ENCODE measurements around the gene DEPP1. TPM values are rescaled to one million over a fixed set of nuclear protein-coding genes. Genes with fewer than 3 reads are reported as not detected.
"Not testable (repeated sequence)": the region's sequence is repeated elsewhere in the genome, so short reads cannot be mapped to it uniquely, and the experiment has no call there.

Gene DEPP1
- polyA plus RNA-seq (2011; rRNA removed) = 7.0 and 11.9 TPM in 2 replicates
- polyA minus RNA-seq (2011; rRNA and poly(A)+ RNA removed) = 12.0 and 17.5 TPM in 2 replicates

GRCh38 chr10:44978570-44979280 lies at the start of gene DEPP1:
Gene DEPP1, minus strand, starts transcription at chr10:44978809. Its CDS starts 779 bp downstream, at chr10:44978030.
- ChIA-PET POLR2A (no interaction called here), CTCF (interaction anchor here (0.8 to 4.1 kb wide), 7 partner anchors 10 to 107 kb away, joined by 3 to 32 read pairs (median 3); partner anchors contain the start of gene ZNF22)
- H3K4me3 ChIP-seq (ENCODE audit: low read depth, low read length) = peak within 1 kb of the TSS; percentile 28
- 0 out of 2 replicates have a peak, but pooled peaks have one; percentile 19 for TF ChIP-seq CTCF (IDR thresholded peaks at IDR 0.05; ENCODE audit: insufficient read depth, low read depth, low read length)
- no peaks in the 10 kb centered on the region for H3K36me3 ChIP-seq (ENCODE audit: control insufficient read depth, insufficient read depth, low read length)
- DNase-seq (ENCODE audit: low read depth) = peak; percentile 24
- H3K27me3 ChIP-seq (ENCODE audit: control insufficient read depth, insufficient read depth, low read length) = no peaks in the 10 kb centered on the region

GRCh38 chr10:45023426-45023825 lies 44.8 kb upstream of the DEPP1 start:
- no peak overlapping the region for H3K4me3 ChIP-seq (ENCODE audit: low read depth, low read length)
- no peaks in the 10 kb centered on the region for H3K36me3 ChIP-seq (ENCODE audit: control insufficient read depth, insufficient read depth, low read length)
- no peak for TF ChIP-seq CTCF (IDR thresholded peaks at IDR 0.05; ENCODE audit: insufficient read depth, low read depth, low read length)
- DNase-seq (ENCODE audit: low read depth) = no peak
- no peaks in the 10 kb centered on the region; the same call in 1 of the 2 replicates for H3K27me3 ChIP-seq (ENCODE audit: control insufficient read depth, insufficient read depth, low read length)
- CTCF ChIA-PET = no interaction called here
- POLR2A ChIA-PET = no interaction called here

GRCh38 chr10:45015590-45015989 lies 37.0 kb upstream of the DEPP1 start:
- TF ChIP-seq CTCF (IDR thresholded peaks at IDR 0.05; ENCODE audit: insufficient read depth, low read depth, low read length) = no peak
- DNase-seq (ENCODE audit: low read depth) = no peak
- Histone ChIP-seq H3K4me3 (ENCODE audit: low read depth, low read length) (no peak overlapping the region), H3K36me3 (ENCODE audit: control insufficient read depth, insufficient read depth, low read length) (no peaks in the 10 kb centered on the region), H3K27me3 (ENCODE audit: control insufficient read depth, insufficient read depth, low read length) (no peaks in the 10 kb centered on the region)
- POLR2A ChIA-PET = no interaction called here
- CTCF ChIA-PET = no interaction called here

- DNase-seq (ENCODE audit: low read depth); CTCF ChIA-PET; POLR2A ChIA-PET; H3K36me3 ChIP-seq (ENCODE audit: control insufficient read depth, insufficient read depth, low read length); H3K4me3 ChIP-seq (ENCODE audit: low read depth, low read length); H3K27me3 ChIP-seq (ENCODE audit: control insufficient read depth, insufficient read depth, low read length): not testable (repeated sequence)
Measured at GRCh38 chr10:45014557-45014956, 35.9 kb upstream of the DEPP1 start.

GRCh38 chr10:45008524-45009161 lies 30.0 kb upstream of the DEPP1 start:
- ChIA-PET POLR2A (no interaction called here), CTCF (interaction anchor here (1.0 to 2.1 kb wide), 5 partner anchors 11 to 242 kb away, joined by 3 to 8 read pairs (median 6); no protein-coding TSS in a partner anchor)
- no peak overlapping the region for H3K4me3 ChIP-seq (ENCODE audit: low read depth, low read length)
- DNase-seq (ENCODE audit: low read depth) = peak; percentile 66
- no peaks in the 10 kb centered on the region for H3K36me3 ChIP-seq (ENCODE audit: control insufficient read depth, insufficient read depth, low read length)
- TF ChIP-seq CTCF (IDR thresholded peaks at IDR 0.05; ENCODE audit: insufficient read depth, low read depth, low read length) = peak; percentile 78
- no peaks in the 10 kb centered on the region for H3K27me3 ChIP-seq (ENCODE audit: control insufficient read depth, insufficient read depth, low read length)
